HEK293T (cell line): ENCODE results near the gene CNMD.

Source experiments
- BHLHE40 ChIP-seq: fragments of 450-650 bp; IDR thresholded peaks from 2 replicates; pipeline ENCODE4 v1.6.1; 2016; ENCODE audit warnings: mild to moderate bottlenecking, moderate library complexity, borderline replicate concordance
- CTBP1 ChIP-seq: fragments of 450-650 bp; IDR thresholded peaks from 2 replicates; pipeline ENCODE4 v1.6.1; 2016; ENCODE audit warnings: borderline replicate concordance
- FOXM1 ChIP-seq: fragments of 450-650 bp; IDR thresholded peaks from 2 replicates; pipeline ENCODE4 v1.6.1; 2017; ENCODE audit warnings: mild to moderate bottlenecking, borderline replicate concordance
- HDGF ChIP-seq: fragments of 450-650 bp; IDR thresholded peaks from 2 replicates; pipeline ENCODE4 v1.6.1; 2017; ENCODE audit warnings: antibody characterized with exemption, borderline replicate concordance
- SP1 ChIP-seq: fragments of 450-650 bp; IDR thresholded peaks from 2 replicates; pipeline ENCODE4 v1.6.1; 2017
- SUZ12 ChIP-seq: fragments of 450-650 bp; IDR thresholded peaks from 2 replicates; pipeline ENCODE4 v1.6.1; 2016; ENCODE audit warnings: mild to moderate bottlenecking
- TARDBP ChIP-seq: fragments of 450-650 bp; IDR thresholded peaks from 2 replicates; pipeline ENCODE4 v1.6.1; 2016
- ZNF384 ChIP-seq: fragments of 450-650 bp; IDR thresholded peaks from 2 replicates; pipeline ENCODE4 v1.6.1; 2016

DNA sequence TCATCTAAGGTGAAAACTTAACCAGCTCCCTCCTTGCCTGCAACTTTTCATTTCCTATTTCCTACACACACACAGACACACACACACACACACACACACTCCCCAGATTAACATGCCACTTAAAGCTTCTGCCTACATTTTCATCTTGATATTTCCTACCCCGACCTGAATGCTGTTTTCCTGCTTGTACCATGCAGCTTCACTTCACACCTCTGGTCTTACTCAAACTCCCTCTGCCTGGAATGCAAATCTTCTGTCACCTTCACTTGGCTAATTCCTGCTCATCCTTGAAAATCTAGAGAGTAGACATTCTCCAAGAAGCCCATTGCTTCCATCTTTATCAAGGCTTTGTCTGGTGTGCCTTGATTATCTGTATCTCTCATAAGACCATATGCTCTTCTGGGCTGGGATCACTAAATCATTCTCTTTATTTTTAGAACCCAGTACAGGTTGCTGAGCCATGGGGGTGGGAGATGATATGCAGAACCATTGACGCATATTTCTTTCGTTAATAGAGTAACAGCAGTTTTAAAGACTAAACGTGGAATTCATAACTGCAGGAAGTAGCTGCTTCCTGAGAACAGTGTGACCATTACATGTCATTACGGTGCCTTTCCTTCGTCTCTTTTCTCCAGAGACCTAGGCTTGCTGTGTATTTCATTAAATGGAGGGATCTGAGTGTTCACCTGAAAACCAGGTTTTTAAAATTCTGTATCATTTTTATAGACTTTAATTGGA is 37.7 kb downstream of the CNMD start:
- no peak for TF ChIP-seq FOXM1
- no peak for TF ChIP-seq SP1
- no peak for TF ChIP-seq BHLHE40
- TF ChIP-seq HDGF, result no peak
- no peak for TF ChIP-seq SUZ12
- TF ChIP-seq ZNF384, result no peak
- TF ChIP-seq CTBP1, result no peak
- TF ChIP-seq TARDBP, result no peak
